Pancreas (tissue), 10 donors: ENCODE data around the gene SLAMF6. TPM values are rescaled to one million over a fixed set of nuclear protein-coding genes. Genes with fewer than 3 reads are reported as not detected.
"Not testable (repeated sequence)": the region's sequence is repeated elsewhere in the genome, so short reads cannot be mapped to it uniquely, and the experiment has no call there.

ENCODE experiments used
- ATAC-seq, 4 donors: fragments of 200-7000 bp; cut with Tn5 transposase; one replicate each; pipeline versions ENCODE4 v1.8.0 to v1.9.1; 2020; ENCODE audit warnings: mild to moderate bottlenecking in 4 of 4, moderate library complexity in 4 of 4
- DNase-seq, 6 donors: peaks; one replicate each; pipeline ENCODE4 v3.0.0-alpha.2; 2020
- FAIRE-seq: peaks from 2 replicates; lab custom pipeline; 2012; peaks lifted over from hg19 to GRCh38; lab: Jason Lieb, UNC
- H3K27ac ChIP-seq, 4 donors: fragments of 200-600 bp; sonication (generic); 1 replicate in 3 of 4; 2 replicates in 1 of 4; pipeline versions ENCODE4 v1.5.0 to v1.8.0; 2020
- H3K27me3 ChIP-seq, 4 donors: fragments of 200-600 bp; one replicate each; pipeline ENCODE4 v1.8.0; 2021
- H3K36me3 ChIP-seq, 3 donors: fragments of 200-600 bp; sonication (generic) in 1 of 3; one replicate each; pipeline versions ENCODE4 v1.5.0 to v1.8.0; 2020 to 2021
- H3K4me1 ChIP-seq, 3 donors: fragments of 200-600 bp; one replicate each; pipeline ENCODE4 v1.8.0; 2021
- H3K4me3 ChIP-seq, 4 donors: fragments of 200-600 bp; sonication (generic) in 2 of 4; one replicate each; pipeline versions ENCODE4 v1.5.0 to v1.8.0; 2020 to 2021
- H3K9me3 ChIP-seq, 4 donors: fragments of 200-600 bp; one replicate each; pipeline ENCODE4 v1.8.0; 2021
- WGBS, 2 donors: extraction: QIAGEN DNeasy Blood & Tissue Kit; methylation state at CpG; one replicate each; pipeline ENCODE4 v1.1.7; 2013; 5-methylcytosine and 5-hydroxymethylcytosine counted together
- intact Hi-C, 3 donors: fragments of 100-400 bp; cut with DNase I; formaldehyde crosslinking; loops; one replicate each; pipeline versions ENCODE4 v1.11.1 to v1.14.2; 2022
- polyA plus RNA-seq, 2 donors: library from polyadenylated mRNA; stranded (reverse); fragments of 200-250 nt; gene quantifications; one replicate each; pipeline ENCODE4 v1.2.3, GENCODE V29; 2013
- total RNA-seq, 6 donors: library from RNA; stranded (reverse); fragmentation: NEBNext Ultra II Directional in 4 of 6; extraction: Animal tissue kit (Norgen Biotek cat#: 25700) in 4 of 6; gene quantifications; one replicate each; pipeline versions ENCODE4 v1.2.1 to v1.2.4, GENCODE V29; 2021 to 2023
- TF ChIP-seq, protein P1 (sequence below), 4 donors: fragments of 200-600 bp; sonication (generic) in 3 of 4; IDR thresholded peaks; one replicate each; pipeline versions ENCODE4 v1.5.0 to v1.8.0; 2021; ENCODE audit warnings: antibody characterized with exemption in 4 of 4
- donor health status: healthy with polysubstance abuse.
- donor health status: DM: no; HTN: no; CAD: no; lungs with moderate emphysema.
- donor health status: DM: no; HTN: no; CAD: no.
- donor health status: control.
- donor health status: control.
- donor health status: Bipolar disorder and iron deficiency.
- donor health status: DM: yes; HTN: yes; CAD: no.
- donor health status: DM: no; HTN: no; CAD: no.
- donor health status: DM: no; HTN: no; CAD: no.
- donor health status: DM: yes; HTN: yes; CAD: no.

SLAMF6 gene
- total and polyA plus RNA-seq, 8 donors = 0.04 to 0.81 (median 0.20) TPM

GRCh38 chr1:160567341-160567740 lies 44.3 kb upstream of the SLAMF6 start:
- intact Hi-C loops = no loop called here
- Histone ChIP-seq H3K36me3 (no peaks in the 10 kb centered on the region), H3K27ac (no peak overlapping the region), H3K27me3 (no peaks in the 10 kb centered on the region), H3K9me3 (no peaks in the 10 kb centered on the region), H3K4me3 (no peak overlapping the region), H3K4me1 (peaks cover 0 to 7% (median 0%) of the 10 kb centered on the region in 3 donors)
- WGBS, 2 donors = 83 to 91% methylated on average over 5 of the region's 5 CpGs
- TF ChIP-seq, protein P1, sequence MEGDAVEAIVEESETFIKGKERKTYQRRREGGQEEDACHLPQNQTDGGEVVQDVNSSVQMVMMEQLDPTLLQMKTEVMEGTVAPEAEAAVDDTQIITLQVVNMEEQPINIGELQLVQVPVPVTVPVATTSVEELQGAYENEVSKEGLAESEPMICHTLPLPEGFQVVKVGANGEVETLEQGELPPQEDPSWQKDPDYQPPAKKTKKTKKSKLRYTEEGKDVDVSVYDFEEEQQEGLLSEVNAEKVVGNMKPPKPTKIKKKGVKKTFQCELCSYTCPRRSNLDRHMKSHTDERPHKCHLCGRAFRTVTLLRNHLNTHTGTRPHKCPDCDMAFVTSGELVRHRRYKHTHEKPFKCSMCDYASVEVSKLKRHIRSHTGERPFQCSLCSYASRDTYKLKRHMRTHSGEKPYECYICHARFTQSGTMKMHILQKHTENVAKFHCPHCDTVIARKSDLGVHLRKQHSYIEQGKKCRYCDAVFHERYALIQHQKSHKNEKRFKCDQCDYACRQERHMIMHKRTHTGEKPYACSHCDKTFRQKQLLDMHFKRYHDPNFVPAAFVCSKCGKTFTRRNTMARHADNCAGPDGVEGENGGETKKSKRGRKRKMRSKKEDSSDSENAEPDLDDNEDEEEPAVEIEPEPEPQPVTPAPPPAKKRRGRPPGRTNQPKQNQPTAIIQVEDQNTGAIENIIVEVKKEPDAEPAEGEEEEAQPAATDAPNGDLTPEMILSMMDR (IDR thresholded peaks at IDR 0.05) = no peak
- DNase-seq (no peak), ATAC-seq (no peak), FAIRE-seq (no peak)

DNA sequence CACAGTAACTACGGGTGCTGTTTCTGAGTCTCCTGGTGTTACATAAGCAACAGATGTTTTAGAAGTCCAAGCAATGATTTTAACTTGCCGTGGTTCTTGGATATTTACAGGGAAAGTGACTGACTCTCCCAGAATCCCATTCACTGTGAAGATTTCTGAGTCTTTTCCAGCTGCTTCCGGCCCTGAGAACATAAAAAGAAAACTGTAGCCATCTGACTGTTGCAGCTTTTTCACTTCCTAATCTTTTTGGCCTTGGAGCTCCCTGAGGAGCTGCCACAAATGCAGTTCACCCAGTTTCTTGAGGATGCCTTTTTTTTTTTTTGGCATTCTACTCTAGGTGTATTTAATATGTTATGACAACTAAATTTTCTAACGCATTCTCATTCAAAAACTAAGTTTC lies 42.5 kb upstream of the SLAMF6 start:
- ATAC-seq = peak; percentile 82 to 89 (median 86)
- 33 to 35% methylated on average over 4 of the region's 4 CpGs for WGBS, 2 donors
- intact Hi-C loops = no loop called here
- H3K4me1 ChIP-seq = peaks cover 0 to 7% (median 0%) of the 10 kb centered on the region in 3 donors
- FAIRE-seq = no peak
- H3K4me3 ChIP-seq = peak overlapping the region in 2 of 4 donors; percentile 9 to 16
- no peaks in the 10 kb centered on the region for H3K27me3 ChIP-seq
- DNase-seq = peak in 2 of 6 donors; percentile 41 to 46
- H3K36me3 ChIP-seq = no peaks in the 10 kb centered on the region
- TF ChIP-seq, protein P1 (IDR thresholded peaks at IDR 0.05) = no peak
- H3K27ac ChIP-seq = peak overlapping the region; percentile 4 to 27 (median 18)
- no peaks in the 10 kb centered on the region for H3K9me3 ChIP-seq

DNA sequence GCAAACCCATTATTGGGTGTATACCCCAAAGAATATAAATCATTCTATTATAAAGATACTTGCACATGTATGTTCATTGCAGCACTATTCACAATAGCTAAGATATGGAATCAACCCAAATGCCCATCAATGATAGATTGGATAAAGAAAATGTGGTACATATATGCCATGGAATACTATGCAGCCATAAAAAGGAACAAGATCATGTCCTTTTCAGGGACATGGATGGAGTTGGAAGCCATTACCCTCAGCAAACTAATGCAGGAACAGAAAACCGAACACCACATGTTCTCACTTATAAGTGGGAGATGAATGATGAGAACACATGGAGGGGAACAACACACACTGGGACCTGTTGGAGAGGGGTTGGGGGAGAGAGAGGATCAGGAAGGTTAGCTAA lies 40.2 kb upstream of the SLAMF6 start:
- WGBS, 2 donors = 83 to 97% methylated on average over 1 of the region's 1 CpG
- ATAC-seq = not testable (repeated sequence)

GRCh38 chr1:160562745-160563144 lies 39.7 kb upstream of the SLAMF6 start:
- H3K4me1 ChIP-seq, ATAC-seq, H3K4me3 ChIP-seq, intact Hi-C loops, H3K9me3 ChIP-seq, FAIRE-seq, H3K36me3 ChIP-seq, DNase-seq, H3K27ac ChIP-seq, H3K27me3 ChIP-seq: not testable (repeated sequence)
- 59 to 63% methylated on average over 2 of the region's 2 CpGs for WGBS, 2 donors

More for the DNA sequence above, 40.2 kb upstream of the SLAMF6 start:
- intact Hi-C loops, H3K27me3 ChIP-seq, H3K4me1 ChIP-seq, H3K27ac ChIP-seq, H3K9me3 ChIP-seq, H3K4me3 ChIP-seq, FAIRE-seq, H3K36me3 ChIP-seq, DNase-seq: not testable (repeated sequence)

GRCh38 chr1:160560806-160561205 lies 37.8 kb upstream of the SLAMF6 start:
- DNase-seq (no peak), FAIRE-seq (no peak), ATAC-seq (no peak)
- H3K27ac ChIP-seq = no peak overlapping the region
- H3K4me1 ChIP-seq = peaks cover 0 to 1% (median 0%) of the 10 kb centered on the region in 3 donors
- intact Hi-C loops = no loop called here
- no peaks in the 10 kb centered on the region for H3K36me3 ChIP-seq
- no peaks in the 10 kb centered on the region for H3K27me3 ChIP-seq
- TF ChIP-seq, protein P1 (IDR thresholded peaks at IDR 0.05) = no peak
- H3K4me3 ChIP-seq = no peak overlapping the region
- no peaks in the 10 kb centered on the region for H3K9me3 ChIP-seq

GRCh38 chr1:160560045-160560705 lies 37.1 kb upstream of the SLAMF6 start:
- Histone ChIP-seq H3K36me3 (no peaks in the 10 kb centered on the region), H3K27ac (no peak overlapping the region), H3K4me3 (no peak overlapping the region), H3K4me1 (no peaks in the 10 kb centered on the region), H3K9me3 (no peaks in the 10 kb centered on the region), H3K27me3 (no peaks in the 10 kb centered on the region)
- intact Hi-C loops = no loop called here
- TF ChIP-seq, protein P1 (IDR thresholded peaks at IDR 0.05) = no peak
- FAIRE-seq (no peak), ATAC-seq (no peak), DNase-seq (no peak)
- 88 to 92% methylated on average over 4 of the region's 4 CpGs for WGBS, 2 donors

GRCh38 chr1:160559437-160559836 lies 36.4 kb upstream of the SLAMF6 start:
- H3K4me1 ChIP-seq, intact Hi-C loops, H3K36me3 ChIP-seq, FAIRE-seq, H3K27me3 ChIP-seq, H3K9me3 ChIP-seq, DNase-seq, H3K4me3 ChIP-seq, H3K27ac ChIP-seq, ATAC-seq: not testable (repeated sequence)
- WGBS, 2 donors = 65 to 82% methylated on average over 3 of the region's 3 CpGs
